ENCODE results near the gene ROR2.
"Not testable (repeated sequence)": the region's sequence is repeated elsewhere in the genome, so short reads cannot be mapped to it uniquely, and the experiment has no call there.

ROR2 gene

GRCh38 chr9:91796516-91796915 lies 153.5 kb downstream of the ROR2 start:
- not testable (repeated sequence) for DNase-seq (ENCODE audit: low spot score)

GRCh38 chr9:91795598-91796241 lies 154.3 kb downstream of the ROR2 start:
- DNase-seq (ENCODE audit: low spot score): no peak

GRCh38 chr9:91793371-91793770 lies 156.7 kb downstream of the ROR2 start:
- DNase-seq (ENCODE audit: low spot score): not testable (repeated sequence)

GRCh38 chr9:91790917-91791316 lies 159.1 kb downstream of the ROR2 start:
- DNase-seq (ENCODE audit: low spot score): no peak

GRCh38 chr9:91789941-91790340 lies 160.1 kb downstream of the ROR2 start:
- no peak for DNase-seq (ENCODE audit: low spot score)

GRCh38 chr9:91787931-91788330 lies 162.1 kb downstream of the ROR2 start:
- DNase-seq (ENCODE audit: low spot score): no peak

- no peak for DNase-seq (ENCODE audit: low spot score)
Observed at GRCh38 chr9:91786132-91786896, 163.7 kb downstream of the ROR2 start.

GRCh38 chr9:91785447-91785842 lies 164.6 kb downstream of the ROR2 start:
- DNase-seq (ENCODE audit: low spot score): no peak

GRCh38 chr9:91784673-91785446 lies 165.2 kb downstream of the ROR2 start:
- no peak for DNase-seq (ENCODE audit: low spot score)

- no peak for DNase-seq (ENCODE audit: low spot score)
Observed at GRCh38 chr9:91783876-91784672, 166.0 kb downstream of the ROR2 start.

- DNase-seq (ENCODE audit: low spot score): no peak
Observed at GRCh38 chr9:91783411-91783810, 166.6 kb downstream of the ROR2 start.

GRCh38 chr9:91782708-91783214 lies 167.3 kb downstream of the ROR2 start:
- no peak for DNase-seq (ENCODE audit: low spot score)

GRCh38 chr9:91781906-91782305 lies 168.1 kb downstream of the ROR2 start:
- no peak for DNase-seq (ENCODE audit: low spot score)

GRCh38 chr9:91781116-91781515 lies 168.9 kb downstream of the ROR2 start:
- DNase-seq (ENCODE audit: low spot score): no peak

GRCh38 chr9:91778031-91778430 lies 172.0 kb downstream of the ROR2 start:
- DNase-seq (ENCODE audit: low spot score): no peak

GRCh38 chr9:91777292-91777830 lies 172.7 kb downstream of the ROR2 start:
- DNase-seq (ENCODE audit: low spot score): no peak

- DNase-seq (ENCODE audit: low spot score): no peak
Observed at GRCh38 chr9:91776409-91777291, 173.4 kb downstream of the ROR2 start.

- DNase-seq (ENCODE audit: low spot score): no peak
Observed at GRCh38 chr9:91775708-91776028, 174.4 kb downstream of the ROR2 start.

GRCh38 chr9:91775011-91775707 lies 174.9 kb downstream of the ROR2 start:
- DNase-seq (ENCODE audit: low spot score): peak; percentile 71

- DNase-seq (ENCODE audit: low spot score): no peak
Observed at GRCh38 chr9:91773156-91773555, 176.9 kb downstream of the ROR2 start.

Measured in HuH-7 (cell line).